Neural progenitor cell (in vitro differentiated cells): ENCODE measurements around the gene CNTNAP2. TPM values are rescaled to one million over a fixed set of nuclear protein-coding genes. Genes with fewer than 3 reads are reported as not detected.

Source experiments
- DNase-seq: peaks from one replicate; pipeline ENCODE4 v3.0.0-alpha.2; 2016; ENCODE audit warnings: low spot score
- H2AFZ ChIP-seq: fragments of 200-600 bp; sonication (generic); replicated peaks from 2 replicates; pipeline ENCODE4 v1.6.1; 2016; ENCODE audit warnings: antibody characterized with exemption
- H3F3A ChIP-seq: fragments of 200-600 bp; sonication (generic); 2 replicates; pipeline ENCODE4 v1.6.1; 2016; ENCODE audit warnings: antibody characterized with exemption, low read depth
- H3K27ac ChIP-seq: fragments of 200-600 bp; sonication (generic); 2 replicates; pipeline ENCODE4 v1.5.1; 2016; ENCODE audit warnings: mild to moderate bottlenecking
- H3K27me3 ChIP-seq: fragments of 200-600 bp; sonication (generic); 2 replicates; pipeline ENCODE4 v1.6.1; 2016; ENCODE audit warnings: mild to moderate bottlenecking, moderate library complexity
- H3K36me3 ChIP-seq: fragments of 200-600 bp; sonication (generic); 2 replicates; pipeline ENCODE4 v1.5.1; 2016
- H3K4me1 ChIP-seq: fragments of 200-600 bp; sonication (generic); 2 replicates; pipeline ENCODE4 v1.6.1; 2016; ENCODE audit warnings: mixed run types
- H3K4me2 ChIP-seq: fragments of 200-600 bp; sonication (generic); 2 replicates; pipeline ENCODE4 v1.6.1; 2016
- H3K4me3 ChIP-seq: fragments of 200-600 bp; sonication (generic); 2 replicates; pipeline ENCODE4 v1.5.1; 2016
- H3K79me2 ChIP-seq: fragments of 200-600 bp; sonication (generic); 2 replicates; pipeline ENCODE4 v1.6.1; 2016; ENCODE audit warnings: low read depth
- H3K9ac ChIP-seq: fragments of 200-600 bp; sonication (generic); 2 replicates; pipeline ENCODE4 v1.6.1; 2016
- H3K9me3 ChIP-seq: fragments of 200-600 bp; sonication (generic); 2 replicates; pipeline ENCODE4 v1.5.1; 2016; ENCODE audit warnings: low read depth
- H4K20me1 ChIP-seq: fragments of 200-600 bp; sonication (generic); 2 replicates; pipeline ENCODE4 v1.6.1; 2016; ENCODE audit warnings: low read depth
- H3K27ac Mint-ChIP-seq: 3 replicates; pipeline ENCODE4 v1.8.0; 2021; ENCODE audit warnings: mixed read lengths
- H3K27me3 Mint-ChIP-seq: 2 replicates; pipeline ENCODE4 v1.8.0; 2022; ENCODE audit warnings: low read depth, mild to moderate bottlenecking, inconsistent platforms, moderate library complexity, mixed read lengths; ENCODE audit not compliant: insufficient read depth
- H3K36me3 Mint-ChIP-seq: 3 replicates; pipeline ENCODE4 v1.8.0; 2021; ENCODE audit warnings: mixed read lengths
- H3K4me1 Mint-ChIP-seq: 3 replicates; pipeline ENCODE4 v1.8.0; 2021; ENCODE audit warnings: mixed read lengths
- H3K4me3 Mint-ChIP-seq: 3 replicates; pipeline ENCODE4 v1.8.0; 2021; ENCODE audit warnings: mild to moderate bottlenecking, moderate library complexity, mixed read lengths
- H3K9me3 Mint-ChIP-seq: 3 replicates; pipeline ENCODE4 v1.8.0; 2020; ENCODE audit warnings: mixed read lengths
- EZH2 ChIP-seq: fragments of 200-600 bp; sonication (generic); IDR thresholded peaks from 2 replicates; pipeline ENCODE4 v1.6.1; 2017; ENCODE audit warnings: antibody characterized with exemption, mild to moderate bottlenecking, moderate library complexity
- EZH2phosphoT487 ChIP-seq: fragments of 200-600 bp; sonication (generic); IDR thresholded peaks from 2 replicates; pipeline ENCODE4 v1.6.1; 2017; ENCODE audit warnings: antibody characterized with exemption
- total RNA-seq: library from RNA; depleted of rRNA; stranded (reverse); fragments of >200 nt; gene quantifications from 2 replicates; pipeline ENCODE4 v1.2.3, GENCODE V29; 2015; ENCODE audit warnings: low replicate concordance
- TF ChIP-seq, protein P1 (sequence below): fragments of 200-600 bp; sonication (generic); IDR thresholded peaks from 2 replicates; pipeline ENCODE4 v1.5.1; 2017; ENCODE audit warnings: antibody characterized with exemption, mild to moderate bottlenecking

Gene CNTNAP2
- total RNA-seq, 1 donor from 2014 or later = 126 TPM

DNA sequence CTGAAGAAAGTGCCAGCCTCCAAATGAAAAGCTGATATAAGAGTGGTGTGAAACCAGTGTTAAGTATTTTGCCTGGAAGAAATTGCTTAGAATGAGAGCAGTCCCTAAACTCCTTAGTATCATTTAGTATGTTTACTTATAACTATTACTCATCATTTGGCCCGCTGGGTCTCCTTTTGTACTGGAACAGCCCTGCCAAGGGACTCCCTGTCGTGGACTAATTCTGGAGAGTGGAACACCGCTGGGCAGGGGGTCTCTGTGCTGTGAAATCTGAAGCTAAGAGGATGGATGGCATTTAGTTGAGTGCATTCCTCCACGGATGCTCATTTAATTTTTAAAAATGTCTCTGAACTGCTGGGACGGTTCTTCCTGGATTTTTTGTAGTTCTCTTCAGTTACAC is 1584.1 kb downstream of the CNTNAP2 start:
- H2AFZ ChIP-seq = no peak overlapping the region
- no peaks in the 10 kb centered on the region for H3K36me3 ChIP-seq
- no peak overlapping the region for H3K27ac ChIP-seq
- no peak overlapping the region for H3K27ac Mint-ChIP-seq
- no peaks in the 10 kb centered on the region for H3K9me3 ChIP-seq
- peaks cover 7% of the 10 kb centered on the region for H3K4me1 ChIP-seq
- H3K4me2 ChIP-seq = no peak overlapping the region
- peaks cover 10% of the 10 kb centered on the region for H3K36me3 Mint-ChIP-seq
- DNase-seq = peak; percentile 42
- no peak overlapping the region for H3K9ac ChIP-seq
- H3F3A ChIP-seq = no peaks in the 10 kb centered on the region
- H4K20me1 ChIP-seq = no peaks in the 10 kb centered on the region
- H3K27me3 Mint-ChIP-seq = no peaks in the 10 kb centered on the region
- no peak overlapping the region for H3K4me3 Mint-ChIP-seq
- no peaks in the 10 kb centered on the region for H3K27me3 ChIP-seq
- H3K4me1 Mint-ChIP-seq = peaks cover 16% of the 10 kb centered on the region
- H3K79me2 ChIP-seq = no peaks in the 10 kb centered on the region
- H3K4me3 ChIP-seq = no peak overlapping the region
- peak; percentile 68 for TF ChIP-seq EZH2phosphoT487
- TF ChIP-seq, protein P1, sequence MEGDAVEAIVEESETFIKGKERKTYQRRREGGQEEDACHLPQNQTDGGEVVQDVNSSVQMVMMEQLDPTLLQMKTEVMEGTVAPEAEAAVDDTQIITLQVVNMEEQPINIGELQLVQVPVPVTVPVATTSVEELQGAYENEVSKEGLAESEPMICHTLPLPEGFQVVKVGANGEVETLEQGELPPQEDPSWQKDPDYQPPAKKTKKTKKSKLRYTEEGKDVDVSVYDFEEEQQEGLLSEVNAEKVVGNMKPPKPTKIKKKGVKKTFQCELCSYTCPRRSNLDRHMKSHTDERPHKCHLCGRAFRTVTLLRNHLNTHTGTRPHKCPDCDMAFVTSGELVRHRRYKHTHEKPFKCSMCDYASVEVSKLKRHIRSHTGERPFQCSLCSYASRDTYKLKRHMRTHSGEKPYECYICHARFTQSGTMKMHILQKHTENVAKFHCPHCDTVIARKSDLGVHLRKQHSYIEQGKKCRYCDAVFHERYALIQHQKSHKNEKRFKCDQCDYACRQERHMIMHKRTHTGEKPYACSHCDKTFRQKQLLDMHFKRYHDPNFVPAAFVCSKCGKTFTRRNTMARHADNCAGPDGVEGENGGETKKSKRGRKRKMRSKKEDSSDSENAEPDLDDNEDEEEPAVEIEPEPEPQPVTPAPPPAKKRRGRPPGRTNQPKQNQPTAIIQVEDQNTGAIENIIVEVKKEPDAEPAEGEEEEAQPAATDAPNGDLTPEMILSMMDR = no peak
- no peak for TF ChIP-seq EZH2
- peaks cover 26% of the 10 kb centered on the region for H3K9me3 Mint-ChIP-seq

DNA sequence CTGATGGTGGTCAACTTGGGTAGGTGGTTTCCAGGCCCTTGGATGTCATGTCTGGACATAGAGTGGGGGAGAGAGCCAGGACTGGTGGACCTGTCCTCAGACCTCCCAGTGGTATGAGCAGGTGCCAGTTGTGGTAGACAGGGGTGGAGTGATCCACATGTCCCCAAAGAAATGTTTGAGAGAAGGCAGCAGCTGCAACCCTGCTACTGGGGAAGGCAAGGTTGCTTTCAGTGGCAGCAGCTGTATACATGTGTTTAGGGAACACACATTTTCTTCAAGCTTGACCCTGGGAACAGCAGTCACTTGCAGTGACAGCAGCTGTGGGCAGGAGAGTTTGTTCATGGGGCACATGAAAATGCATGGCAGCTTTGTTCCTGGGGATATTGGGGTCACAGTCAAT is 1591.3 kb downstream of the CNTNAP2 start:
- Histone ChIP-seq H2AFZ (no peak overlapping the region), H3K4me2 (no peak overlapping the region), H3K4me1 (no peaks in the 10 kb centered on the region), H3K79me2 (no peaks in the 10 kb centered on the region), H3K9me3 (no peaks in the 10 kb centered on the region), H3K27me3 (no peaks in the 10 kb centered on the region), H3F3A (no peaks in the 10 kb centered on the region), H3K27ac (no peak overlapping the region), H3K36me3 (no peaks in the 10 kb centered on the region), H3K9ac (no peak overlapping the region), H4K20me1 (no peaks in the 10 kb centered on the region), H3K4me3 (no peak overlapping the region)
- Mint-ChIP-seq H3K27me3 (peaks cover 6% of the 10 kb centered on the region), H3K4me1 (no peaks in the 10 kb centered on the region), H3K9me3 (peaks cover 33% of the 10 kb centered on the region), H3K27ac (no peak overlapping the region), H3K4me3 (no peak overlapping the region), H3K36me3 (peaks cover 8% of the 10 kb centered on the region)
- TF ChIP-seq, protein P1 = no peak
- no peak for TF ChIP-seq EZH2phosphoT487
- DNase-seq = no peak

DNA sequence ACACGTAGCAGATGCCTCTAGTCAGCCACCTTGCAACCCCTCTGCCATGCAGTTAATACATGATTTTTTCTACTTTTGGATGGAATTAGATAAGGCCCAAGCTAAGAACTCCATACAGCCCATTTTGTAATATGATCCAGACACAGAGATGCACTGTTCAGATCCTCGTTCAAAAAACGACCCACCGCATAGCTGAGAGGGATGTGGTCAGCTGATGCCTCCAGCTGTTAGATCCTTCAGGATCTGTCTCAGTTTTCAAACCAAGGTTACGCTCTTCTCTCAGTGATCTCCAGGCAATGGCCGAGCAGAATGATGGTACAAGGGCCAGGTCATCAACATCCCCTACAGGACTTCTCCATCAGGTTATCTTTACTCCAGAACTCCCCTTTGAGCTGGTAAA is 1592.3 kb downstream of the CNTNAP2 start:
- H3K4me1 ChIP-seq = no peaks in the 10 kb centered on the region
- H3K9ac ChIP-seq = no peak overlapping the region
- Mint-ChIP-seq H3K4me1 (no peaks in the 10 kb centered on the region), H3K27me3 (peaks cover 6% of the 10 kb centered on the region), H3K27ac (no peak overlapping the region), H3K36me3 (peaks cover 8% of the 10 kb centered on the region), H3K4me3 (no peak overlapping the region), H3K9me3 (peaks cover 32% of the 10 kb centered on the region)
- H2AFZ ChIP-seq = no peak overlapping the region
- no peak overlapping the region for H3K4me2 ChIP-seq
- H4K20me1 ChIP-seq = no peaks in the 10 kb centered on the region
- H3K27me3 ChIP-seq = no peaks in the 10 kb centered on the region
- no peaks in the 10 kb centered on the region for H3K9me3 ChIP-seq
- no peak for DNase-seq
- H3K27ac ChIP-seq = no peak overlapping the region
- H3K79me2 ChIP-seq = no peaks in the 10 kb centered on the region
- H3F3A ChIP-seq = no peaks in the 10 kb centered on the region
- TF ChIP-seq EZH2phosphoT487 (no peak), EZH2 (no peak)
- TF ChIP-seq, protein P1 = no peak
- no peaks in the 10 kb centered on the region for H3K36me3 ChIP-seq
- H3K4me3 ChIP-seq = no peak overlapping the region
